ENCODE measurements around the gene LSM7.

Gene LSM7

GRCh38 chr19:2371656-2372055 is 43.3 kb upstream of the LSM7 start:
- Mint-ChIP-seq H3K4me3 (no peak overlapping the region), H3K9me3 (peaks cover 18% of the 10 kb centered on the region), H3K27ac (no peak overlapping the region), H3K4me1 (peaks cover 24% of the 10 kb centered on the region), H3K36me3 (ENCODE audit: low read depth) (no peaks in the 10 kb centered on the region), H3K27me3 (ENCODE audit: low read depth, poor library complexity) (peaks cover 9% of the 10 kb centered on the region)
- no peak for DNase-seq
- no peak for TF ChIP-seq CTCF (IDR thresholded peaks at IDR 0.05)

- TF ChIP-seq CTCF (IDR thresholded peaks at IDR 0.05) = no peak
- H3K4me3 Mint-ChIP-seq = peak overlapping the region; percentile 3
- no peak for DNase-seq
- peaks cover 24% of the 10 kb centered on the region for H3K9me3 Mint-ChIP-seq
- peaks cover 19% of the 10 kb centered on the region for H3K4me1 Mint-ChIP-seq
- peaks cover 19% of the 10 kb centered on the region for H3K27me3 Mint-ChIP-seq (ENCODE audit: low read depth, poor library complexity)
- no peaks in the 10 kb centered on the region for H3K36me3 Mint-ChIP-seq (ENCODE audit: low read depth)
- H3K27ac Mint-ChIP-seq = peak overlapping the region; percentile 30
Observed at GRCh38 chr19:2365201-2365970, 37.0 kb upstream of the LSM7 start.

- Mint-ChIP-seq H3K27ac (no peak overlapping the region), H3K4me1 (peaks cover 27% of the 10 kb centered on the region), H3K36me3 (ENCODE audit: low read depth) (no peaks in the 10 kb centered on the region), H3K9me3 (peaks cover 19% of the 10 kb centered on the region), H3K27me3 (ENCODE audit: low read depth, poor library complexity) (peaks cover 37% of the 10 kb centered on the region), H3K4me3 (no peak overlapping the region)
- no peak for DNase-seq
- no peak for TF ChIP-seq CTCF (IDR thresholded peaks at IDR 0.05)
Observed at GRCh38 chr19:2363419-2363818, 35.0 kb upstream of the LSM7 start.

- H3K27ac Mint-ChIP-seq = no peak overlapping the region
- H3K27me3 Mint-ChIP-seq (ENCODE audit: low read depth, poor library complexity) = peaks cover 38% of the 10 kb centered on the region
- H3K36me3 Mint-ChIP-seq (ENCODE audit: low read depth) = no peaks in the 10 kb centered on the region
- no peak for TF ChIP-seq CTCF (IDR thresholded peaks at IDR 0.05)
- no peak for DNase-seq
- H3K9me3 Mint-ChIP-seq = peaks cover 14% of the 10 kb centered on the region
- peaks cover 22% of the 10 kb centered on the region for H3K4me1 Mint-ChIP-seq
- no peak overlapping the region for H3K4me3 Mint-ChIP-seq
Observed at GRCh38 chr19:2362970-2363300, 34.5 kb upstream of the LSM7 start.

- TF ChIP-seq CTCF (IDR thresholded peaks at IDR 0.05) = no peak
- peaks cover 38% of the 10 kb centered on the region for H3K27me3 Mint-ChIP-seq (ENCODE audit: low read depth, poor library complexity)
- no peaks in the 10 kb centered on the region for H3K36me3 Mint-ChIP-seq (ENCODE audit: low read depth)
- H3K4me1 Mint-ChIP-seq = peaks cover 21% of the 10 kb centered on the region
- no peak overlapping the region for H3K27ac Mint-ChIP-seq
- DNase-seq = no peak
- H3K4me3 Mint-ChIP-seq = no peak overlapping the region
- H3K9me3 Mint-ChIP-seq = peaks cover 13% of the 10 kb centered on the region
Observed at GRCh38 chr19:2362046-2362969, 33.9 kb upstream of the LSM7 start.

Data from nephron progenitor cell (in vitro differentiated cells).